ENCODE data around the gene GSTA1.

- TF ChIP-seq CTCF (IDR thresholded peaks at IDR 0.05) (no peak), POLR2A (IDR thresholded peaks at IDR 0.05) (no peak)
Measured at GRCh38 chr6:52801188-52801841, 2.3 kb downstream of the GSTA1 start.

Data from testis (tissue), 2 donors.